GM19324 (cell line): Measurements from ENCODE around the gene SARM1.
"Not testable (repeated sequence)": the region's sequence is repeated elsewhere in the genome, so short reads cannot be mapped to it uniquely, and the experiment has no call there.

Experiments
- ATAC-seq: cut with Tn5 transposase; IDR thresholded peaks from one replicate; pipeline ENCODE4 v1.9.1; 2021; ENCODE audit warnings: mild to moderate bottlenecking, moderate library complexity; ENCODE audit not compliant: unreplicated experiment, low FRiP score

SARM1 gene

GRCh38 chr17:28412099-28412498 is 40.6 kb downstream of the SARM1 start:
- no peak for ATAC-seq

DNA sequence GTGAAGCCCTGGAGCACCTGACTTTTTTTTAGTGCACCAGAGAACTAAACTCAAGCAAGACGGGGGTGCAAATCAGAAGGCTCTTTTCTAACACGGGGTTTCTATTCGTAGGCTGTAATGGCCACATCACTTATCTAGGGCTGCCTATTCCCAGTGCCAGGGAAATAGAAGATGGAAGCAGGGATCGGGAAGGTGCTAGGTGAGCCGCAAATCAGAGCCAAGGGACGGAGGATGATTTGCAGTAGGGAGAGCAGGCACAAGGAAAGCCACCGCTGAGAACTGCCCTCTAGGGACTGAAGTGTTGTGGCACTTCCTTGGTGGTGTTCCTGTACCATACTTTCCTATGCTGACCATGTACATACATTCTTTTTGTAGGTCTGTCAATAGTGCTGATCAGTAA is 42.3 kb downstream of the SARM1 start:
- no peak for ATAC-seq

DNA sequence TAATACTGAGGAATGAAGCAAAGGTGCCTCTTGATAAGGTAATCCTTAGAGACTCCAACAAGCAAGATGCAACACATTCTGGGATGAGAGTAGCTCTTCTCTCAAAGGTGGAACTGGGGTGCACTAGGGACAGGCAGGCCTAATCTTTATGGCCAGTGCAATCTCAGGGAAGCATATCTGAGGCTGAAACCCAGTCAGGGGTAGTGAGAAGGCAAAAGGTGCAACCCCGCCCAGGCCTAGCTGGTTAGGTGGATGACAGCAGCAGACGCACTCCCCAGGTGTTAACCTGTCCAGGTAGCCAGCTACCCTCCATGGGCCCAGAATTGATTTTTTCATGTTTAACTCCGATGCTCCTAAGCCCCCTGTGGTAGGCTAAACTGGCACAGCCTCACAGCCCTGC is 44.4 kb downstream of the SARM1 start:
- no peak for ATAC-seq

- ATAC-seq = no peak
Observed at GRCh38 chr17:28416703-28417311, 45.3 kb downstream of the SARM1 start.

GRCh38 chr17:28421787-28422305 is 50.4 kb downstream of the SARM1 start:
- no peak for ATAC-seq

- no peak for ATAC-seq
Observed at GRCh38 chr17:28425206-28425605, 53.7 kb downstream of the SARM1 start.

DNA sequence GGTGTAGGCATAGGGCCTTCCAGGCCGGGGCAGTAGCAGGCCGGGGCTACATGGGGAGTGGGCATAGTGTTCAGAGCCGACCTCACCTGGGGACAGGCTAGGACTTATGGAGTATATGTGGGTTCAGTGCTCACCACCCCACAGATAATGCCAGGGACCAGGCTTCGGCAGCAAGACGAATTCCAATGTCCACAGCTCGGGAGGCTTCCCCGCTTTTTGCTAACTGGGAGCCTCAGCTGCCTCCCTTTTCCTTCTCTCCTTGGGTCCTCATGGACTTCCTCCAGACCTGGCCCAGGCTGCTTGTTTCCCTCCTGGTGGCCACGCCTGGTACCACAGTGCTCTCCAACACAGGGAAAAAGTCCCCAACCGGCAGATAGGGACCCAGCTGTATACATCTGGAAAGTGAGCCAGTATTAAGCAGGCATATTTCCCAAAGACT is 54.6 kb downstream of the SARM1 start:
- no peak for ATAC-seq

GRCh38 chr17:28427371-28427770 is 55.9 kb downstream of the SARM1 start:
- ATAC-seq = no peak

- ATAC-seq = not testable (repeated sequence)
Observed at GRCh38 chr17:28427982-28428381, 56.5 kb downstream of the SARM1 start.

DNA sequence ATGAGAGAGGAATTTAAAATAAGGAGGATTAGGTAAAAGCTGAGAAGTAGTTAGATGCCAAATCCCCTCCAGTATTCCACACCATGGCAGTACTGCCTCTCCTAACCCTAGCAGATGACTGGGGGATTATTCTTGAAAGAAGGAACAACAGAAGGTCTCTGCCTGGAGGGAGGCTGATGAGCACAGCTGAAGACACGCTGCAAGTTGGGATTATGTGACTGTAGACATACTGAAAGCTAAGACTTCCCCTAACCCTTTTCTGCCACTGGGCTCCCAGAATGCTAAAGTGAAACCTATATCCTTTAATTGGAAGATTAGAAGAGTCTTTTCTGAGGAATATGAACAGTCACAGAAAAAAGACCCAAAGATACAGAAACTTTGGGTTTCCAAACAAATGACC is 62.2 kb downstream of the SARM1 start:
- ATAC-seq = no peak

- not testable (repeated sequence) for ATAC-seq
Observed at GRCh38 chr17:28434326-28434725, 62.8 kb downstream of the SARM1 start.

DNA sequence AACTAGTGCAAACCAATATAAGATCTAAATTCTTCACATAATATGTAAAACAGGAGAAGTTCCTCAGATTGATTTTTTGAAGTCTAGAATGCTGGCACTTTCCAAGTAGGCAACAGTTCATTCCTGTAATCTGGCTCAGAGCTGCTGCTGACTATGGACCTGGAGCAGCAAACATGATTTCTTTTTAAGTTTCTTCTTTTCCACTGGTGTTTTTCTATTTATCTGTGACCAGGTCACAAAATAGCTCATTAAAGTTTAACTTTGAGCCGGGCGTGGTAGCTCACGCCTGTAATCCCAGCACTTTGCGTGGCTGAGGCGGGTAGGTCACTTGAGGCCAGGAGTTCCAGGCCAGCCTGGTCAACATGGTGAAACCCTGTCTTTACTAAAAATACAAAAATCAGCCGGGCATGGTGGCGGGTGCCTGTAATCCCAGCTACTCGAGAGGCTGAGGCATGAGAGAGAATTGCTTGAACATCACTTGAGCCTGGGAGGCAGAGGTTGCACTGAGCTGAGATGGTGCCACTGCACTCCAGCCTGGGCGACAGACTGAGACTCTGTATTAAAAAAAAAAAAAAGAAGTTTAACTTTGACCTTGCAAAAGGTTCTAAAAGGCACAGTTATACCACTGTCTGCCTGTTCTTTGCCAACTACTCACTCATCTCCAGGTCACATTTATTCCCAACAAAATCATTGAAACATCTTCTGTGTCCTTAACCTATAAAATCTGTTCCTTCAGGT is 72.6 kb downstream of the SARM1 start:
- no peak for ATAC-seq

DNA sequence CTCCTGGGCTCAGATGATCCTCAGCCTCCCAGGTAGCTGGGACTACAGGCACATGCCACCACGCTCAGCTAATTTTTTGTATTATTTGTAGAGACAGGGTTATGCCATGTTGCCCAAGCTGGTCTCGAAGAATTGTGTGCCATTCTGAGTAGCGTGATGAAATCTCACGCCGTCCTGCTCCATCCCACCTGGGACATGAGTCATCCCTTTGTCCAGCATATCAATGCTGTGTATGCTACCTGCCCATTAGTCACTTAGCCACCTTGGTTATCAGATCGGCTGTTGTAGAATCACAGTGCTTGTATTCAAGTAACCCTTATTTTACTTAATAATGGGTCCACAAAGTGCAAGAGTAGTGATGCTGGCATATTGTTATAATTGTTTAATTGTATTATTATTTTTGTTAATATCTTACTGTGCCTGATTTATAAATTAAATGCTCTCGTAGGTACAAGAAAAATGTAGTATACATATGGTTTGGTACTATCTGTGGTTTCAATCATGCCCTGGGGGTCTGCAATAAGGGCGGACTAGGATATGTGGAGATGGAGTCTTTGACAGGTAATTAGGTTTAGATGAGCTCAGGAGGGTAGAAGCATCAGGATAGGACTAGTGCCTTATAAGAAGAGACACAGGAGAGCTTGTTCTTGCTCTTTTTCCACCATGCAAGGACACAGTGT is 75.4 kb downstream of the SARM1 start:
- no peak for ATAC-seq

- ATAC-seq = no peak
Observed at GRCh38 chr17:28447396-28447760, 75.9 kb downstream of the SARM1 start.

GRCh38 chr17:28449859-28450258 is 78.4 kb downstream of the SARM1 start:
- no peak for ATAC-seq
